Karpas-422 (cell line): Measurements from ENCODE around the gene MYH9. TPM values are rescaled to one million over a fixed set of nuclear protein-coding genes. Genes with fewer than 3 reads are reported as not detected.
"Not testable (repeated sequence)": the region's sequence is repeated elsewhere in the genome, so short reads cannot be mapped to it uniquely, and the experiment has no call there.

ENCODE experiments used
- DNase-seq: peaks from one replicate; pipeline ENCODE4 v3.0.0-alpha.2; 2015
- H2AFZ ChIP-seq: fragments of 200-600 bp; sonication (generic); 2 replicates; pipeline ENCODE4 v1.6.1; 2014; ENCODE audit warnings: antibody characterized with exemption, low read length, mixed read lengths
- H3K27ac ChIP-seq: fragments of 200-600 bp; sonication (generic); 2 replicates; pipeline ENCODE4 v1.5.1; 2014; ENCODE audit warnings: mild to moderate bottlenecking, low read length, moderate library complexity
- H3K27me3 ChIP-seq: fragments of 200-600 bp; sonication (generic); 2 replicates; pipeline ENCODE4 v1.6.1; 2014; ENCODE audit warnings: low read length, mixed read lengths
- H3K36me3 ChIP-seq: fragments of 200-600 bp; sonication (generic); 2 replicates; pipeline ENCODE4 v1.6.1; 2014; ENCODE audit warnings: low read length, mixed read lengths; ENCODE audit not compliant: insufficient read depth
- H3K4me1 ChIP-seq: fragments of 200-600 bp; sonication (generic); 2 replicates; pipeline ENCODE4 v1.6.1; 2014; ENCODE audit warnings: mild to moderate bottlenecking, low read length, mixed read lengths
- H3K4me2 ChIP-seq: fragments of 200-600 bp; sonication (generic); 2 replicates; pipeline ENCODE4 v1.6.1; 2014; ENCODE audit warnings: low read length, low read depth, mild to moderate bottlenecking; ENCODE audit not compliant: poor library complexity, severe bottlenecking
- H3K4me3 ChIP-seq: fragments of 200-600 bp; sonication (generic); 2 replicates; pipeline ENCODE4 v1.5.1; 2014; ENCODE audit warnings: mild to moderate bottlenecking, antibody characterized with exemption, low read length, mixed read lengths
- H3K79me2 ChIP-seq: fragments of 200-600 bp; sonication (generic); 2 replicates; pipeline ENCODE4 v1.6.1; 2014; ENCODE audit warnings: mild to moderate bottlenecking, low read length, mixed read lengths
- H3K9ac ChIP-seq: fragments of 200-600 bp; sonication (generic); 2 replicates; pipeline ENCODE4 v1.6.0; 2014; ENCODE audit warnings: low read length
- H3K9me2 ChIP-seq: fragments of 200-600 bp; sonication (generic), shearing (Covaris generic); replicated peaks from 2 replicates; pipeline ENCODE4 v1.6.0; 2014; ENCODE audit warnings: mild to moderate bottlenecking, low read length, moderate library complexity; ENCODE audit not compliant: insufficient read depth
- H3K9me3 ChIP-seq: fragments of 300-700, 200-600 bp; sonication (generic); 2 replicates; pipeline ENCODE4 v1.6.1; 2014; ENCODE audit warnings: low read length, mixed read lengths
- H4K20me1 ChIP-seq: fragments of 200-600 bp; sonication (generic); 2 replicates; pipeline ENCODE4 v1.6.1; 2014; ENCODE audit warnings: mild to moderate bottlenecking, antibody characterized with exemption, low read length, low read depth; ENCODE audit not compliant: insufficient read depth
- total RNA-seq: library from RNA; depleted of rRNA; stranded (reverse); fragments of >200 nt; shearing (Covaris generic); gene quantifications from 2 replicates; pipeline ENCODE4 v1.2.3, GENCODE V29; 2014; ENCODE audit warnings: low replicate concordance

Gene MYH9
- total RNA-seq, 1 experiment from 2014 or later, result 57.5 TPM

GRCh38 chr22:36284171-36284571 lies 103.6 kb downstream of the MYH9 start:
- Histone ChIP-seq H3K27me3 (no peaks in the 10 kb centered on the region), H3K9me2 (no peaks in the 10 kb centered on the region), H3K79me2 (no peaks in the 10 kb centered on the region), H3K9me3 (no peaks in the 10 kb centered on the region), H3K36me3 (peaks cover 14% of the 10 kb centered on the region), H3K4me1 (no peaks in the 10 kb centered on the region), H3K4me2 (no peak overlapping the region), H4K20me1 (peaks cover 4% of the 10 kb centered on the region; the same call in 1 of the 2 replicates), H3K27ac (no peak overlapping the region), H2AFZ (no peak overlapping the region), H3K9ac (no peak overlapping the region), H3K4me3 (no peak overlapping the region)
- DNase-seq, result no peak

GRCh38 chr22:36282328-36282831 lies 105.4 kb downstream of the MYH9 start:
- Histone ChIP-seq H3K9me3 (no peaks in the 10 kb centered on the region), H3K36me3 (peaks cover 6% of the 10 kb centered on the region), H4K20me1 (peaks cover 8% of the 10 kb centered on the region; the same call in 1 of the 2 replicates)

GRCh38 chr22:36281781-36282327 lies 105.9 kb downstream of the MYH9 start:
- Histone ChIP-seq H2AFZ (no peak overlapping the region), H3K9ac (no peak overlapping the region)
- DNase-seq, result no peak

More at GRCh38 chr22:36282328-36282831, 105.4 kb downstream of the MYH9 start:
- H3K4me3 ChIP-seq, result no peak overlapping the region
- no peak overlapping the region for H3K9ac ChIP-seq
- no peaks in the 10 kb centered on the region for H3K27me3 ChIP-seq
- no peaks in the 10 kb centered on the region for H3K4me1 ChIP-seq
- H3K4me2 ChIP-seq, result no peak overlapping the region
- H3K9me2 ChIP-seq, result no peaks in the 10 kb centered on the region
- H3K27ac ChIP-seq, result no peak overlapping the region
- DNase-seq, result no peak
- H3K79me2 ChIP-seq, result no peaks in the 10 kb centered on the region
- H2AFZ ChIP-seq, result no peak overlapping the region

DNA sequence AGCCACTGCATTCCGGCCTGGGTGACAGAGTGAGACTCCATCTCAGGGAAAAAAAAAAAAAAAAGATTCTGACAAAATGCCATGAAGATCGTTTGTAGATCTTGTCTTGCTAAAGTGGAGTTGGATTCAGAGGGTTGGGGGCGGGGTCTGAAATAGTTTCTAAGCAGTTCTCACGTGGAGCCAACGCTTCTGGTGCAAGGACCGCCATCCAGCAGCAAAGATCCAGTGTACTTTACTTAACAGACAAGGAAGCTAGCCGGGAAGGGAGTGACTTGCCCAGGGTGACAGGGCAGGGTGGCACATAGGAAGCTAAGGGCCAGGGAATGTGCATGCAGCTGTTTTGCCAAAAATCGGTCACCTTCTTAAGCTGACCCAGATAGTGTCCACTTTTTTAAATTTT lies 107.4 kb downstream of the MYH9 start:
- H3K36me3 ChIP-seq, result peaks cover 2% of the 10 kb centered on the region; the same call in 1 of the 2 replicates

More at GRCh38 chr22:36281781-36282327, 105.9 kb downstream of the MYH9 start:
- Histone ChIP-seq H3K9me2 (no peaks in the 10 kb centered on the region), H3K36me3 (peaks cover 6% of the 10 kb centered on the region), H3K4me2 (no peak overlapping the region), H4K20me1 (peaks cover 8% of the 10 kb centered on the region; the same call in 1 of the 2 replicates), H3K4me1 (no peaks in the 10 kb centered on the region), H3K9me3 (no peaks in the 10 kb centered on the region), H3K27me3 (no peaks in the 10 kb centered on the region), H3K4me3 (no peak overlapping the region), H3K79me2 (no peaks in the 10 kb centered on the region), H3K27ac (no peak overlapping the region)

DNA sequence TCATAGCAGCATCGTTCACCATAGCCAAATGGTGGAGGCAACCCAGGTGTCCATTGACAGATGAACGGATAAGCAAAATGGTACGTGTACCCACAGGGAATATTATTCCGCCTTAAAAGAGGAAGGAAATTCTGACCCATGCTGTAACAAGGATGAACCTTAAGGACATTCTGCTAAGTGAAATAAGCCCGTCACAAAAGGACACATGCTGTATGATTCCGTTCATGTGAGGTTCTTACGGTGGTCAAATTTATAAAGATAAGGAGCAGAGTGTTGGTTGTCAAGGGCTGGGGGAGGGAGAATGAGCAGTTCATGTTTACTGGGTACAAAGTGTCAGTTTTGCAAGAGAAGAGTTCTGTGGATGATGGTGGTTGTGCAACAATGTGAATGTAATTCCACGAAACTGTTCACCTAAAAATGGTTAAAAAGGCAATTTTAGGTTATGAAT lies 108.5 kb downstream of the MYH9 start:
- Histone ChIP-seq H3K4me2 (no peak overlapping the region), H3K36me3 (peaks cover 2% of the 10 kb centered on the region; the same call in 1 of the 2 replicates), H3K27ac (no peak overlapping the region), H3K9ac (no peak overlapping the region), H3K27me3 (no peaks in the 10 kb centered on the region), H3K4me3 (no peak overlapping the region), H2AFZ (no peak overlapping the region), H3K9me3 (no peaks in the 10 kb centered on the region), H4K20me1 (peaks cover 4% of the 10 kb centered on the region; the same call in 1 of the 2 replicates), H3K4me1 (no peaks in the 10 kb centered on the region), H3K9me2 (no peaks in the 10 kb centered on the region), H3K79me2 (no peaks in the 10 kb centered on the region)
- DNase-seq, result no peak

More for the DNA sequence above, 107.4 kb downstream of the MYH9 start:
- peaks cover 4% of the 10 kb centered on the region; the same call in 1 of the 2 replicates for H4K20me1 ChIP-seq
- H3K27ac ChIP-seq, result no peak overlapping the region
- no peak overlapping the region for H3K9ac ChIP-seq
- H3K27me3 ChIP-seq, result no peaks in the 10 kb centered on the region
- H3K4me1 ChIP-seq, result no peaks in the 10 kb centered on the region
- no peaks in the 10 kb centered on the region for H3K9me3 ChIP-seq
- no peak overlapping the region for H3K4me3 ChIP-seq
- DNase-seq, result no peak
- no peaks in the 10 kb centered on the region for H3K9me2 ChIP-seq
- H3K79me2 ChIP-seq, result no peaks in the 10 kb centered on the region
- no peak overlapping the region for H2AFZ ChIP-seq
- no peak overlapping the region for H3K4me2 ChIP-seq

DNA sequence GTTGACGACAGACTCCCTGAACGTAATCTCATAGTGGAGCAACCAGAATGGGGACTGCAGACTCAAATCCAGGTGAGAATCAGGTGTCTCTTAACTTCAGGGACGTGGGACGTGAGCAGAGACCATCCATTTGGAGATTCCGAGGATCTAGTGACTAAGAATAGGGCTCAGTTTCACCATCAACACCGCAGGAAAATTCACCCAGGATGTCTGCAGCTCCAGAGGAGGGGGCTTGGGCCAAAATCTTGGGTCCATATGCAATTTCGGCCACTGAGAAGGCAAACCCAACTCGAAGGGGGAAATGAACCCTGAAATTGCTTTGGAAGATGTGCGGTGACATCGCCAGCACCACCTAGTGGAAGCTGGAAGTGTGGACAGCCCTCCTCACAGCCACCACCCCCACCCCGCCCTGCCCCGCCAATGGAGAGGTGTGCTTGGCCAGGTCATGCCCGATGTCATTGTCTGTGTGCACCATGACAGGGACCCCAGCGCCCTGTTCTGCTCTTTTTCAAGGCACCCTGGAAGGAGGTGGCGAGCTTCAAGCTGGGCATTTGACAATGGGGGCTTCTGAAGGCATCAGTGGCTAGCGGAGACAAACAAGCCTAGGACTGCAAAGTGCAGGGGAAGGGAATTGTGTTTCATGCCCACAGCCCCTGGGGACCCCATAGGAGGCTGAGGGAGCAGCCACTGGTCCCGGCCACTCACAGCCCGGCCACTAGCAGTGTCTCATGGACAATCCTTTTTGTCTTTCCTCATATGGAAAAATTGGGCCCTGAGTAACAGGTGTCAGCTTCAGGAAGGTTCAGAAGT lies 110.1 kb downstream of the MYH9 start:
- Histone ChIP-seq H3K4me3 (no peak overlapping the region), H3K9ac (no peak overlapping the region), H3K79me2 (no peaks in the 10 kb centered on the region), H3K27me3 (no peaks in the 10 kb centered on the region), H2AFZ (no peak overlapping the region), H3K36me3 (no peaks in the 10 kb centered on the region), H4K20me1 (peaks cover 4% of the 10 kb centered on the region; the same call in 1 of the 2 replicates), H3K4me1 (no peaks in the 10 kb centered on the region), H3K9me2 (no peaks in the 10 kb centered on the region), H3K4me2 (no peak overlapping the region), H3K27ac (no peak overlapping the region), H3K9me3 (no peaks in the 10 kb centered on the region)
- DNase-seq, result peak; percentile 87

GRCh38 chr22:36274531-36274930 lies 113.2 kb downstream of the MYH9 start:
- H4K20me1 ChIP-seq, result peaks cover 4% of the 10 kb centered on the region; the same call in 1 of the 2 replicates
- H3K9me2 ChIP-seq, result no peaks in the 10 kb centered on the region
- H3K4me1 ChIP-seq, result no peaks in the 10 kb centered on the region
- no peak overlapping the region for H2AFZ ChIP-seq
- H3K9ac ChIP-seq, result no peak overlapping the region
- H3K79me2 ChIP-seq, result no peaks in the 10 kb centered on the region
- no peak overlapping the region for H3K4me2 ChIP-seq
- H3K27ac ChIP-seq, result no peak overlapping the region
- no peaks in the 10 kb centered on the region for H3K36me3 ChIP-seq
- DNase-seq, result no peak
- H3K4me3 ChIP-seq, result no peak overlapping the region
- no peaks in the 10 kb centered on the region for H3K27me3 ChIP-seq
- H3K9me3 ChIP-seq, result no peaks in the 10 kb centered on the region

DNA sequence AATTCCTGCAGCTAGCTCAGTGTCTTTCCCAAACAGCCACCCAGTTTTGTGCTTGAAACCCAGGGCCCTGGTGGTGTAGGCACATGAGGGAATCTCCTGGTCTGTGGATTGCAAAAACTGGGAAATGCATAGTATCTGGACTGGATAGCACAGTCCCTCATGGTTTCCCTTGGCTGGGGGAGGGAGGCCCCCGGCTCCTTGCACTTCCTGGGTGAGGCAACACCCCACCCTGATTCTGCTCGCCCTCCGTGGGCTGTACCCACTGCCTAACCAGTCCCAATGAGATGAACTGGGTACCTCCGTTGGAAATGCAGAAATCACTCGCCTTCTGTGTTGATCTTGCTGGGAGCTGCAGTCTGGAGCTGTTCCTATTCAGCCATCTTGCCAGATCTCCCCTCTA lies 115.8 kb downstream of the MYH9 start:
- H2AFZ ChIP-seq, H3K27ac ChIP-seq, H3K27me3 ChIP-seq, H4K20me1 ChIP-seq, H3K4me1 ChIP-seq, H3K4me2 ChIP-seq, DNase-seq, H3K79me2 ChIP-seq, H3K9me3 ChIP-seq, H3K4me3 ChIP-seq, H3K9ac ChIP-seq, H3K9me2 ChIP-seq, H3K36me3 ChIP-seq: not testable (repeated sequence)
